NCI-H510A treated with DMSO at 0.1 percent for 48 hours (cell line): ENCODE results near the gene CHRM4.
"Not testable (repeated sequence)": the region's sequence is repeated elsewhere in the genome, so short reads cannot be mapped to it uniquely, and the experiment has no call there.

ENCODE experiments used
- DNase-seq: peaks from one replicate; lab custom pipeline; 2025; lab: John Stamatoyannopoulos, UW

The CHRM4 gene

GRCh38 chr11:46381819-46382645 is 9.5 kb downstream of the CHRM4 start:
- DNase-seq: no peak

GRCh38 chr11:46381048-46381818 is 10.3 kb downstream of the CHRM4 start, which contains the start of gene MDK:
TSS of gene MDK (plus strand) at chr11:46381669. CDS start at chr11:46382058, 389 bp downstream.
- no peak for DNase-seq

- no peak for DNase-seq
These were observed 11.1 kb downstream of the CHRM4 start for GRCh38 chr11:46380340-46381047.

GRCh38 chr11:46379482-46380293 is 11.9 kb downstream of the CHRM4 start:
- not testable (repeated sequence) for DNase-seq

GRCh38 chr11:46378811-46379481 is 12.6 kb downstream of the CHRM4 start:
- DNase-seq: no peak

- DNase-seq: no peak
These were observed 13.3 kb downstream of the CHRM4 start for GRCh38 chr11:46378296-46378695.

- no peak for DNase-seq
These were observed 13.7 kb downstream of the CHRM4 start for GRCh38 chr11:46377831-46378230.

- no peak for DNase-seq
These were observed 14.3 kb downstream of the CHRM4 start for GRCh38 chr11:46377290-46377689.

- no peak for DNase-seq
These were observed 15.1 kb downstream of the CHRM4 start for GRCh38 chr11:46376258-46377050.

GRCh38 chr11:46375392-46376101 is 16.0 kb downstream of the CHRM4 start:
- DNase-seq: no peak

- no peak for DNase-seq
These were observed 16.8 kb downstream of the CHRM4 start for GRCh38 chr11:46374815-46375214.

GRCh38 chr11:46373787-46374740 is 17.5 kb downstream of the CHRM4 start:
- no peak for DNase-seq

GRCh38 chr11:46372501-46372900 is 19.1 kb downstream of the CHRM4 start:
- not testable (repeated sequence) for DNase-seq

- no peak for DNase-seq
These were observed 19.5 kb downstream of the CHRM4 start for GRCh38 chr11:46372086-46372485.

GRCh38 chr11:46371262-46371661 is 20.3 kb downstream of the CHRM4 start:
- not testable (repeated sequence) for DNase-seq

GRCh38 chr11:46370253-46370652 is 21.3 kb downstream of the CHRM4 start:
- no peak for DNase-seq

- DNase-seq: no peak
These were observed 22.0 kb downstream of the CHRM4 start for GRCh38 chr11:46369458-46370152.

- no peak for DNase-seq
These were observed 23.7 kb downstream of the CHRM4 start for GRCh38 chr11:46367916-46368267.
